Glutamatergic neuron (in vitro differentiated cells): ENCODE results near the gene BRD1. TPM values are rescaled to one million over a fixed set of nuclear protein-coding genes. Genes with fewer than 3 reads are reported as not detected.
A peak's percentile ranks its signal among the peaks of the same experiment; 100 is the strongest.

Experiments
- DNase-seq: peaks from one replicate; pipeline ENCODE4 v3.0.0; 2022
- H3K27ac Mint-ChIP-seq: one replicate; pipeline ENCODE4 v1.8.0; 2020; ENCODE audit warnings: mild to moderate bottlenecking, mixed read lengths, inconsistent platforms; ENCODE audit not compliant: unreplicated experiment
- H3K27me3 Mint-ChIP-seq: one replicate; pipeline ENCODE4 v1.8.0; 2020; ENCODE audit warnings: mild to moderate bottlenecking, moderate library complexity, mixed read lengths, inconsistent platforms; ENCODE audit not compliant: unreplicated experiment
- H3K36me3 Mint-ChIP-seq: one replicate; pipeline ENCODE4 v1.8.0; 2020; ENCODE audit warnings: mild to moderate bottlenecking, mixed read lengths, inconsistent platforms; ENCODE audit not compliant: unreplicated experiment
- H3K4me1 Mint-ChIP-seq: one replicate; pipeline ENCODE4 v1.8.0; 2020; ENCODE audit warnings: mild to moderate bottlenecking, low read depth, mixed read lengths, inconsistent platforms; ENCODE audit not compliant: unreplicated experiment
- H3K4me3 Mint-ChIP-seq: one replicate; pipeline ENCODE4 v1.8.0; 2020; ENCODE audit warnings: mild to moderate bottlenecking, mixed read lengths, inconsistent platforms; ENCODE audit not compliant: unreplicated experiment
- H3K9me3 Mint-ChIP-seq: one replicate; pipeline ENCODE4 v1.8.0; 2020; ENCODE audit warnings: mild to moderate bottlenecking, moderate library complexity, mixed read lengths, inconsistent platforms; ENCODE audit not compliant: unreplicated experiment
- total RNA-seq: library from RNA; stranded (reverse); fragmentation: NEBNext Ultra II Directional; extraction: Animal tissue kit (Norgen Biotek cat#: 25700); gene quantifications from one replicate; pipeline ENCODE4 v1.2.1, GENCODE V29; 2021; ENCODE audit not compliant: unreplicated experiment
- TF ChIP-seq, protein P1 (sequence below): fragments of 200-600 bp; sonication (generic); IDR thresholded peaks from one replicate; pipeline ENCODE4 v1.5.0; 2021; ENCODE audit not compliant: partially characterized antibody, unreplicated experiment

BRD1 gene
- total RNA-seq, 1 donor from 2014 or later, result 73.7 TPM

DNA sequence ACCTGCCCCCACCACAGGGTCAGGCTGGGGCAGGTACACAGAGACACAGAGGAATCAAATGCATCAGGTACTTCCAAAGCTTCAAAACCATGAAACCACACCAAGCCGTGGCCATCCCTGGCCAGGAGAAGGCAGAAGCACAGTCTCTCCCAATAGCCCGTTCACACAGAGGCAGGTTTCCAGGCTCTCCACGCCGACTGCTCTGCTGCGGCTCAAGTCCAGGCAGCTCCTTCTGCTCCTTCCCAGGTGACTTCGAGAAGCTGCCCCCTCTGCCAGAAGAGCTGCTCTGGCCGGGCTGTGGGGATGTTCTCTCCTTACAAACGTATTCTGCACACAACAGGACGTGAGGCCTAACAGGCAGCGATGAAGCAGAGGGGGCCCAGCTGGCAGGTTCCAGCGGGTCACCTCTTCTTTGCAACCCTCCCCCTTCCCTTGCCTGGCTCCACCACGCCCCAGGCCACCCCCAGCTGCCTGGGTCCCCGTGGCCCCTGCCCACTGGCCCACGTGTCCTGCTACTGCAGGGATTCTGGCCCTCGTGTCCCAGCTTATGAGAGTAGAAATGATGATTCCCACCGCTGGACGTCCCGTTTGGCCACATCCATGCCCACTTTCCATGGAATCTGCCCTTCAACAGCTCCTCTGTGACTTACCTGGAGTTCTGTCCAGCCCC is 26.1 kb downstream of the BRD1 start:
- Mint-ChIP-seq H3K9me3 (peaks cover 18% of the 10 kb centered on the region), H3K4me3 (no peak overlapping the region), H3K36me3 (no peaks in the 10 kb centered on the region), H3K4me1 (peaks cover 24% of the 10 kb centered on the region), H3K27ac (peak overlapping the region; percentile 82), H3K27me3 (peaks cover 1% of the 10 kb centered on the region)
- TF ChIP-seq, protein P1, sequence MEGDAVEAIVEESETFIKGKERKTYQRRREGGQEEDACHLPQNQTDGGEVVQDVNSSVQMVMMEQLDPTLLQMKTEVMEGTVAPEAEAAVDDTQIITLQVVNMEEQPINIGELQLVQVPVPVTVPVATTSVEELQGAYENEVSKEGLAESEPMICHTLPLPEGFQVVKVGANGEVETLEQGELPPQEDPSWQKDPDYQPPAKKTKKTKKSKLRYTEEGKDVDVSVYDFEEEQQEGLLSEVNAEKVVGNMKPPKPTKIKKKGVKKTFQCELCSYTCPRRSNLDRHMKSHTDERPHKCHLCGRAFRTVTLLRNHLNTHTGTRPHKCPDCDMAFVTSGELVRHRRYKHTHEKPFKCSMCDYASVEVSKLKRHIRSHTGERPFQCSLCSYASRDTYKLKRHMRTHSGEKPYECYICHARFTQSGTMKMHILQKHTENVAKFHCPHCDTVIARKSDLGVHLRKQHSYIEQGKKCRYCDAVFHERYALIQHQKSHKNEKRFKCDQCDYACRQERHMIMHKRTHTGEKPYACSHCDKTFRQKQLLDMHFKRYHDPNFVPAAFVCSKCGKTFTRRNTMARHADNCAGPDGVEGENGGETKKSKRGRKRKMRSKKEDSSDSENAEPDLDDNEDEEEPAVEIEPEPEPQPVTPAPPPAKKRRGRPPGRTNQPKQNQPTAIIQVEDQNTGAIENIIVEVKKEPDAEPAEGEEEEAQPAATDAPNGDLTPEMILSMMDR, result no peak
- DNase-seq, result no peak

DNA sequence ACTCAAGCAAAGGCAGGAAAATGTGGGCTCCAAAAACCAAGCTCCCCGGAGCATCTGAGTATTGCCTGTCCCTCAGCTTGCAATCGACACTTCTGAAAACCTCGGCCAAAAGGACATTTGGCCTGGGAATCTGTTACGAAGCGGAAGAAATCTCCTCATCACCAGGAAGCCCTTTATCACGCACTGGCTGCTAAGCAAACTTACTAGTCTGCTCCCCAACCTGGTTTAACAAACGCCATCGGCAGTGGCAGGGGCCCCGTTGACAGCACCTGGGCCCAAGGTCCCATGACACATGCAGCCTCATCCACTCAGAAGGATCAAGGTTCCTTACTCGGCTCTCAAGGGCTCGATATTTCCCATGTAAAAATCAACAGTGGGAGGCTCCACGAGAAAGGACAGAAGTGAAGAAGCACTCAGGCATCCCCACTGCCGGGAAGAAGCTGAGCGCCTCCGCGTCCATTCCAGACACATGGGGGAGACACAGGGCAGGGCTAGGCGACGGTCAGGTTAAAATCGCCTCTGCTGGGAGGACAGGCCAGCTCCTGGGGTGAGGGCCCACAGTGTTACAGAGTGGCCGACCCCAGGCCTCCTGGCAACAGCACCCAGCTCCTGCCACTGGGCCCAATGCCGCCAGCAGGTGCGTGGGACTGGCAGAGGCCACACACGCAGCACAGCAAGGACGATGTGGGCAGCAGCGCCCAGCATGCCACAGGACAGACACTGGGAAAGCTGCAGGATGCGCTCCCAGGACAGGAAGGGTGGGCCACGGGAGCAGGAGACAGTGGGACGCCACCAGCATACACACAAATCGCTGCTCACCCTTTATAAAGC is 27.1 kb downstream of the BRD1 start:
- H3K27me3 Mint-ChIP-seq, result peaks cover 1% of the 10 kb centered on the region
- H3K36me3 Mint-ChIP-seq, result no peaks in the 10 kb centered on the region
- peak overlapping the region; percentile 34 for H3K4me3 Mint-ChIP-seq
- peaks cover 22% of the 10 kb centered on the region for H3K4me1 Mint-ChIP-seq
- H3K27ac Mint-ChIP-seq, result peak overlapping the region; percentile 82
- TF ChIP-seq, protein P1, result no peak
- peaks cover 18% of the 10 kb centered on the region for H3K9me3 Mint-ChIP-seq
- DNase-seq, result no peak

DNA sequence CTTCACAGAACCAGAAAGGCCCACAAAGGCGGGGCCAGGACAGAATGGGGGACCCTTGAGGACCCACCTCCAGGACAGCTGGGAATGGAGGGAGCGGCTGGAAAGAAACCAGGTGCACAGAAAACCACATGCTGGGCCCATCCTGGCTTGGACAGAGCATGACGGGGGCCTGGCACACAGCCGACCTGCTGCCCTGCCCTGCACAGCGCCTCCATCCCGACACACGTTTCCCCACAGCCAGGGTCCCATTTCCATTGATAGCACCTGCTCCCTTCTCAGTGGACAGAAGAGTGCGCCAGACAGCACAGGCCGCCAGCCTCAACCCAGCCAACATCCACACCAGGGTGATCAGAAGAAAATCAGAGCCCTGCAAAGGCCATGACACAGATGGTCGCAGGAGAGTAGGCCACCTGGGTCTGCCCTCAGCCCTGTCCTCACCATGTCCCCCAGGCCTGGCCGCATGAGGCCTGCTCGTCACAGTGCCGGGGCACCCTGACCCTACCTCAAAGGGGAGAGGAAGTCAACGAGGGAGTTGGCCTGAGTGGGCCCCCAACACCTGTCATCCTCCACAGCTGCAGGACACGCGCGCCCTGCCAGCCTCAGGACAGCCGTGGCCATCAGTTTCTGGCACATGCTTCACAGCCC is 28.1 kb downstream of the BRD1 start:
- Mint-ChIP-seq H3K36me3 (no peaks in the 10 kb centered on the region), H3K4me1 (peaks cover 20% of the 10 kb centered on the region), H3K27ac (peak overlapping the region; percentile 82), H3K27me3 (peaks cover 1% of the 10 kb centered on the region), H3K4me3 (no peak overlapping the region), H3K9me3 (peaks cover 18% of the 10 kb centered on the region)
- TF ChIP-seq, protein P1, result no peak
- DNase-seq, result no peak

DNA sequence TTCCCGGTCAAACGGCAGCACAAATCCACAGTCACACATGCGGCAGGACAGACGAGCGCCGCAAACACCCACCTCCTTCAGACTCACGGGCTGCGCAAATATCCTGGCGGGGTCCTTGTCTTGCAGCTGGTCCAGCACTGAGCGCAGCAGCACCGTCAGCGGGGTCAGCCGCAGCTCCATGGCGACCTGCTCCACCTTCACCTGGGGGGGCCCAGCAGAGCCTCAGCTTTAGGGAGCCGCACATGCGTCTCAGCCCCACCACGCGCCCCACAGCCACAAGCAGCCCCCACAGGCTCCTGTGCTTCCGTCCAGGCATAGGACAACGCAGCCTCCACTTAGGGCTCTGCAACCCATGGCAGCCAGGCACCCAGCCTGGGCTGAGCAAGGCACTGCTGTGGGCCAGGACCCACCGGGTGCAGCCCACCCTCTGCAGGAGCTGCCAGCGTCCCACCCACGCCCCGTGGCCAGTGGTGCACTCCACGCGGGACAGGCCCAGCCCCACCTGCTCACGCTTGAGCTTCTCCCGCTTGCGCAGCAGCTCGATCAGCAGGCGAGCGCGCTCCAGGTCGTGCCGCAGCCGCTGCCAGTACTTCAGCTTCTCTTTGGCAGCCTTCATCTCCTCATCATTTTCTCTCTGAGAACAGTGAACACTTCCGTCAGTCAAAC is 29.1 kb downstream of the BRD1 start:
- no peak overlapping the region for H3K4me3 Mint-ChIP-seq
- H3K4me1 Mint-ChIP-seq, result peaks cover 18% of the 10 kb centered on the region
- H3K27me3 Mint-ChIP-seq, result no peaks in the 10 kb centered on the region
- peaks cover 18% of the 10 kb centered on the region for H3K9me3 Mint-ChIP-seq
- H3K27ac Mint-ChIP-seq, result no peak overlapping the region
- TF ChIP-seq, protein P1, result no peak
- no peak for DNase-seq
- H3K36me3 Mint-ChIP-seq, result no peaks in the 10 kb centered on the region
